Ureter (tissue), 1 donor: ENCODE measurements around the gene LONP1. TPM values are rescaled to one million over a fixed set of nuclear protein-coding genes. Genes with fewer than 3 reads are reported as not detected.

Experiments
- DNase-seq: peaks from one replicate; pipeline ENCODE4 v3.0.0-alpha.2; 2020; ENCODE audit warnings: low spot score
- total RNA-seq: library from RNA; stranded (reverse); gene quantifications from one replicate; pipeline ENCODE4 v1.2.4, GENCODE V29; 2023
- donor health status: DM: yes; HTN: yes; CAD: no.

The LONP1 gene
- total RNA-seq, 1 donor from 2014 or later = 61.3 TPM

GRCh38 chr19:5648464-5648863, 71.5 kb downstream of the LONP1 start:
- no peak for DNase-seq

GRCh38 chr19:5646703-5647102, 73.2 kb downstream of the LONP1 start:
- no peak for DNase-seq

DNA sequence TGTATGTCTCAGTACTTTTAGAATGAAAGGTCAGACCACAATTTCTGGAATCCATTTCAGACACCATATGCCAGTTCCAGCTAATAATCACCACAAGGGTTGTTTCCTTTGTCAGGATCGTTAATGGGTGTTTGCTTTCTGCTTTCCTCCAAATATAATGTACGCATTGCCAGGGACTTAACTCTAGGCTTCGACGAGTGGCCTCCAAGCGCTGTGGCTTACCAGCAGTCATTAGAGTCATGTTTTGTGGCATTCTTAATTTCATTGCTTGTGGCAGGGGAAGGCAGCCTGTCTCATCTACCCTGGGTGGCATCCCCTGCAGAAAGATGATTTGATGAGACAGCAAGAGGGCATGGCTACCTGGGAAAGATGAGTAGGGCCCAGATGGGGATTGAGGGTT, 74.5 kb downstream of the LONP1 start:
- no peak for DNase-seq

- no peak for DNase-seq
Observed at GRCh38 chr19:5644037-5644436, 75.9 kb downstream of the LONP1 start.

- DNase-seq = no peak
Observed at GRCh38 chr19:5643060-5643459, 76.9 kb downstream of the LONP1 start.

- no peak for DNase-seq
Observed at GRCh38 chr19:5642204-5642603, 77.7 kb downstream of the LONP1 start.

Other genes starting within 250 kb of the LONP1 start
- gene TINCR, start 152.2 kb downstream of the LONP1 start, total RNA-seq = 5.8 TPM
- 105 TPM for gene SAFB2, start 97.4 kb downstream of the LONP1 start, total RNA-seq
- gene SAFB, start 97.1 kb downstream of the LONP1 start, total RNA-seq = 90.0 TPM
- gene MICOS13, start 39.6 kb downstream of the LONP1 start, total RNA-seq = 68.4 TPM
- gene HSD11B1L, start 39.1 kb downstream of the LONP1 start, total RNA-seq = 2.8 TPM
- 962 TPM for gene RPL36, start 29.9 kb downstream of the LONP1 start, total RNA-seq
- not detected for gene CATSPERD, start 491 bp upstream of the LONP1 start, total RNA-seq
- 7.3 TPM for gene PRR22, start 64.6 kb upstream of the LONP1 start, total RNA-seq
- gene DUS3L, start 71.0 kb upstream of the LONP1 start, total RNA-seq = 41.2 TPM
- 1.0 TPM for gene NRTN, start 84.9 kb upstream of the LONP1 start, total RNA-seq
- 4.7 TPM for gene FUT6, start 119.6 kb upstream of the LONP1 start, total RNA-seq
- gene FUT3, start 131.3 kb upstream of the LONP1 start, total RNA-seq = 32.0 TPM
- gene FUT5, start 150.4 kb upstream of the LONP1 start, total RNA-seq = not detected
- 177 TPM for gene NDUFA11, start 183.6 kb upstream of the LONP1 start, total RNA-seq
- 9.6 TPM for gene VMAC, start 184.7 kb upstream of the LONP1 start, total RNA-seq
- 181 TPM for gene CAPS, start 194.1 kb upstream of the LONP1 start, total RNA-seq